GM21528 (cell line): ENCODE data around the gene PDE3A.
"Not testable (repeated sequence)": the region's sequence is repeated elsewhere in the genome, so short reads cannot be mapped to it uniquely, and the experiment has no call there.

ENCODE experiments used
- ATAC-seq: cut with Tn5 transposase; IDR thresholded peaks from one replicate; pipeline ENCODE4 v1.9.1; 2021; ENCODE audit warnings: mild to moderate bottlenecking, moderate library complexity; ENCODE audit not compliant: unreplicated experiment, low FRiP score

The PDE3A gene

DNA sequence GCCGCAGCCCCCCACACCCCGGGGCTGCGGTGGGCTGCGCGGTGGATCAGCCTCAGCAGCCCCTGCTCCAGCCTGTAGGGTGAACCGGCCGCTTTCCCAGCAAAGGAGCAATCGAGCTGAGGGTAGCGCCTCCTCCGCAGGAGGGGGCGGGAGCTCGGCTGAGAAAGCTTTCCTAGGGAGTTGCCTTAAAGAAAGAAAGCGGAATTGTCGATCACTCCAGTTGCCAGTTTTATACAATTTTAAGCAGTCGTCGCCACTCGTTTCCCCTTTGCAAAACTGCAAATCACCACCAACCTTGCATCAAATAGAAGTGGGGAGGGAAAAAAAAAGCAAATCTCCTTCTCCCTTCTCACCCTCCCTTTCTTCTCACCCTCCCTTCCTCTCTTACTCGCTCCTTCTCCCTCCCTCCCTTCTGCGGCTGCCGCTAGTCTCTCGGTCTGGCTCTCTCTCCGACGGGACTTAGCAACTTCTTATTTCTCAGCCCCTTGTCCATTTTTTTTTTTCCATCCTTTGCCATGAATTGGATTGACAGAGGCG, at the start of gene PDE3A:
PDE3A (plus strand) TSS at position 424 of the 537 bp plus-strand sequence. CDS start 748 bp downstream, outside the sequence.
- ATAC-seq, result no peak

DNA sequence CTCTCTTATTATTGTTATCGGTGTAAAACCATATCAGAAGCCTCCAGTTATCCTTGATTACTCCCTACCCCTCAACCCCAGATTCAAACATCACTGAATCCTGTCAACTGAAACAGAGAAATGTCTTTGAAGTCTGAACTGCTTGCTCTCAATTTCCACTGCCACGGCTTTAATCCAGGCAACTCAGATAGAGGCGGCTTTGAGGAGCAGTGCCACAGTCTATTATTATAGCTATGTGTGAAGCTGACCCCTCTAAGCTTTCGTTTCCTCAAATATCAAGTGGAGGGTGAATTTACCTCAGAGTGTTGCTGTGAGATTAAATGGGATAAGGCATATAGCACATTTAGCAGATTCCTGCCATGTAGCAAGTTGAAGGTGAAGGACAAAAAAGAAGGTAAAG, 49.0 kb upstream of the PDE3A start:
- ATAC-seq, result no peak

DNA sequence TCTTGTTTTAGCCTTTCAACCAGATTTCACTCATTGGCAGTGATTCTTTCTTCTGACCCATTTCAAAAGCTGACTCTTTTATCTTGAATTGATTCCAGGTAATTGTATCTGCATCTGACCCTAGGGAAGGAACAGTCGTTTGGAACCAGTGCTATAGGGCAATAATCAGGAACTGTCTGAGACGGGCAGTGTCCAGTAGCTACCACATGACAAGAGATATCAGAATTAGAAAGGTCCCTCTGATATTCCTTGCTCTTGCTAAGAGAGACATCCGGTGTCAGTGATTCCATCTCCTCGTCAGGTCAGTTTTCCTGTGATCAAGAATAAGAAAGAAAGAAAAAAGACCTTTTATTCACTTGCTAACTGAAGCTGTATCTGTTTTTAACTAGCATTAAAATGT, 47.8 kb upstream of the PDE3A start:
- no peak for ATAC-seq

DNA sequence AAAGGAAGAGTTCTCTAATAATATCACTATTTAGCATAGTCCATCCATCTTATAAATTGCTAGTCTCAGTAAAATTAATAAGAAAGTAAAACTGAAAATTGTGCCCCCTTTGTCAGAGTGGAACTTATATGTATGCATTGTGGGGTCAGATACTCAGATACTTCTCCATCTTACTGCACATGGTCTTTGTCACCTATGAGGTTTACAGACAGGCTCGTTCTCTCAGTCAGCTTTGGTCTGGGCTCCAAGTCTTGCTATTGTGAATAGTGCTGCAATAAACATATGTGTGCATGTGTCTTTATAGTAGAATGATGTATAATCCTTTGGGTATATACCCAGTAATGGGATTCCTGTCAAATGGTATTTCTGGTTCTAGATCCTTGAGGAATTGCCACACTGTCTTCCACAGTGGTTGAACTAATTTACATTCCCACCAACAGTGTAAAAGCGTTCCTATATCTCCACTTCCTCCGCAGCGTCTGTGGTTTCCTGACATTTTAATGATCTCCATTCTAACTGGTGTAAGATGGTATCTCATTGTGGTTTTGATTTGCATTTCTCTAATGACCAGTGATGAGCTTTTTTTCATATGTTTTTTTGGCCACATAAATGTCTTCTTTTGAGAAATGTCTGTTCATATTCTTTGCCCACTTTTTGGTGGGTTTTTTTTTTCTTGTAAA, 37.4 kb upstream of the PDE3A start:
- not testable (repeated sequence) for ATAC-seq

DNA sequence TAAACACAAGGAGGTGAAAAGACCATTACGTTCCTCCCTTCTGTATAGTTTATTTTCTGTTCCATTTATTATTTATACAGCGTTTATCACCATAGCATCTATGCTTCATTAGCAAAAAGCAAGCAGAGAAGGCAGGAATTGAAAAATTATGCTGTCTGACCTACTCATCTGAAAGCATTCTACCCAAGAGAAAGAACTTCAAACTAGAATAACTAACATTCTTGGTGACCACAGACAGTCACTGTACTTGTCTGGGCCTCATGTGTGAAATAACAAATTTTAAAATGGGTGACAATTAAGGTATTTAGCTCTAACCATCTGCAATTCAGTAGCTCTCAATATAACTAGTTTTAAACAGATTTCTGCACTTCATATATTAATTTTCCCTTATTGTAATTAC, 29.3 kb upstream of the PDE3A start:
- ATAC-seq, result no peak

DNA sequence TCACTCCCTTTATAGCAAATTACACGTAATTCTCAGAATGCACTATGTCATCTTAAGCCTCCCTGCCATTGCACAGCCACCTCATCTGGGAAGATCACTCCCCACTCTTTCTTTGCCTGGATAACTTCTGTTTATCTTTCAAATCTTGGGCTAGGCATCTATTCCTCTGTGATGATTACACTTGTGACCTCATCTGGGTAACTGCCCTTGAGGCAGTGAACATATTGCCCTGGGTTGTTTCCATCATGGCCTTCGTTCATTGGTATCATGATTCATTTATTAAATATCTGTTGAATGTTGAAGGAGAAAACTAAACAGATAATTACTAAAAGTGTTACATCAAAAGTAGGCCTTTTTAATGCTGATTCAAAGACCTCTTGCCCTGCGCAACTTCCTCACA, 26.2 kb upstream of the PDE3A start:
- no peak for ATAC-seq

DNA sequence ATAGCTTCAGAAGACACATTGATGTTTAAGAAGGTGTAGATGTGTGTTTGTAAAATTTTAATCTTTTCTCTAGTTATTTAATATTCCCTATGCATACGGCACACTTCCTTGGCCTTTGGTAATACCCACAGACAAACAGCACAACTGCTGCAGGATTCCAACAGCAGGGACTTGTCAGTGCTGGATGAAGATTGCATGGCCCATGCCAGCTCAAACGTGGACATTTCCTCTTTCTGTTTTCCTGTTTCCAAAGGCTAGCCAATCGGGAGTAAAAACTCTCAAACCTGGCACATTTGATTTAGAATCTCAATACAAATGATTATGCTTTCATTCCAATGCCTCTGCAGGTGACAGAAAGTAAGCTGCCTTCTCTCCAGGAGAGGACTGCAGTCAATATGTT, 22.5 kb upstream of the PDE3A start:
- ATAC-seq, result no peak

DNA sequence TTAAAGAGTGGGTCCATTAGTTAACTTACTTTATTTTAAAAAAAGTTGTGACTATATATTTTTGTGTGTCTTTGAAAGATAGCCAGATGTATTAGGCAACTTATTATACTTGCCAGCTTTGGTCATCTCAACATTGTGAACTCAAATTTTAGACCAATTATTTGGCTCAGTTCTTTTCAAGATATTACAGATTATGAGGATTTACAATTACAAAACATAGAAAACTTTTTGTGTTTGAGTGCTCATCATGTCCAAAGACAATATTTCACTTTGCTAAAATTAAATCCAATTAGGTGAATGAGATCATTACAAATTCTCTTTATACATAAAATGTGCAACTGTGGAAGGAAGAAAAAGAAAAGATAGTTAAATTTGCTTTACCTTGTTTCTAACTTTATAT, 18.3 kb upstream of the PDE3A start:
- no peak for ATAC-seq

DNA sequence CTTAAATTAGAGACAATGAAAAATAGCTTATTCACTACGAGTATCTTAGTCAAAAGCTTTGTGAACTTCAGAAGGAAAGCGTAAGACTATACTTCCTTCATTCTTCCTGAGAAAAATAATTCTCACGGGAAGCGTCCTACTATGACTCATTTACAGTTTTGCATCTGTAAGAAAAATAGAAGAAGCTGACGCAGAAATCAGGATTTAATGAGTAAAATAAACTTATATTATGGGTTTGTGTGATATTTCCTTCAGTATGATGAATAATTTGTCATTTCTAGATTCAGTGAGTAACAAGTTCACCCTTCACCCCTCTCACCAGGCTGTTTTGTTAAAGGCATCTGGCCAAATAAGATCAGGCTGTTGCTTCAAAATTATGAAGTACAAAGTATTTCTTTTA, 17.8 kb upstream of the PDE3A start:
- ATAC-seq, result no peak

DNA sequence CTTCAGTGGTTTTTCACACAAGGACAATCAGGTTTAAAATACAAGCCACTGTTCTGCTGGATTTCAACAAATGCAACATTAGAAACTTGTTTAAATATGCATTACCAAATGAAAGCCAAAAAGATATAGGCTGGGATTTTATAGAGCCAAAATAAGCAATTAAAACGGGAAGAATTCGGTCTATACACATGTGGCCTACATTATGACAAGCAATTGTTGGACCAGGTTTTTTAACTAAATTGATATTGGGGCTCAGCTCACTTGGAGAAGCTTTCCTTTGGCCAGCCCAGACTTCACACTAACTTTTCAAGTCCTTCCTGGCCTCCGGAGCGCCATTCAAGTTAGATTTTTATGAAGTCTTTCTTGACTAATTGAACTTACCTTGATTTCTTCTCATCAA, 16.9 kb upstream of the PDE3A start:
- no peak for ATAC-seq

DNA sequence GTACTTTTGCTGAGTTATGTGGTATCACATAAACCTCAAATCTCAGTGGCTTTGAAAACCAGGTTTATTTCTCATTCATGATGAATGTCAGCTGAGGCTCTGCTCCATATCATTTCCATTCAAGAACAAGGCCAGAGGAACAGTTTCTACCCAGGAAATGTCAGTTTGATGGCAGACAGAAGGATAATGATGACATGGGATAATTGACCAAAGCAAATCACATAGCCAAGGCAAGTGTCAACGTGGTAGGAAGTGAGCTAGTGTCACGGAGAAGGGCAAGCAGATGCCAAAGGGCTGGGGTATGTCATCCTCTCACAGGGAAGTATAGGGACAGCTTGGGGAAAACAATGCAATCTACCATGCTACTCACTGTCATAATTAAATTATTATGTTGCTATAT, 12.3 kb upstream of the PDE3A start:
- ATAC-seq, result no peak

DNA sequence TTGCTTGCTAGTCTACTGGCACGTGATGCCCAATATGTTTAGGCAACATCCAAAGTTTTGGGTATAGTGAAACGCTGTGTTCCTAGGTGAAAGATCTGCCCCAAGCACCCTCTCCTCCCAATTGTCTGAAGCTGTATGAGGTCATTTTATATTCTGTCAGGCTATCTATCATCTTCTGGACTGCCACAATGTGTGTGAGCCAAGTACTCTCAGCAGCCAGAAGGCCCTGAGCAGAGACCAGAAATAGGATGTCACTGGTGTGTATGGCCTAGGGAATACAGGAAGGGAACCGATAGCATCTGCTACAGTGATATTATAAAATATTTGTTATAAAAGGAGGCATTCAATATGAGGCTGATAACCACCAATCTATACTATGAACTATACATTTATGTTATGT, 7.9 kb upstream of the PDE3A start:
- ATAC-seq, result no peak

DNA sequence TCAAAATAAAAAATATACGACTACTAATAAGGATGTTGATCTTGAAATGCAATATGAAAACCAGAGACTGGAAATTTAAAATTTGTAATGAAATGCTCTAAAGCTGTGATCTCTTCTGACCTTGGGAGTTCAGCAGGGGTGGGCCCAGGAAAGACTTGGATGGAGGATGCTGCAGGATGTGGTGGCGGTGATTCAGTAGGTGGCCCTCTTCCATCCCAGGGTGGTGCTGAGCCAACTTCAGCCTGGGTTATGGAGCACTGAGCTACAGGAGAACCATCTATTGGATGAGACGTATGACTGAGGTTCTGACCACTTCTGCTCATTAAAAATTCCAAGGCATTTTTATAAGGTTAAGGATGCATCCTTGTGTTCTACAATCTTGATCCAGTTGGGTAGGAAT, 6.9 kb upstream of the PDE3A start:
- no peak for ATAC-seq

DNA sequence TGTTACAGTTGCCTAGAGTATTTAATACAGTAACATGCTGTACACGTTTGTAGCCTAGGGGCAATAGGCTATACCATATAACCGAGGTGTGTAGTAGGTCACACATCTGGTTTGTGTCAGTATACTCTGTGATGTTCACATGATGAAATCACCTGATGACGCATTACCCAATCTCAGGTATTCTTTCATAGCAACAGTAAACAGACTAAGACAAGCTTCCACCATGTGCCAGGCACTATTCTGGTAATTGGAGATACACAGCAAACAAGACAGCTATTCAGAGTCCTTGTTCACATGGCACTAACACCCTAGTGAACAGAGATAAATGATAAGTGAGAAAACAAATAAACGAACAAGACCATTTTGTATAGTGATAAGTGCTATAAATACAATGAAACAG, 3.8 kb upstream of the PDE3A start:
- no peak for ATAC-seq

DNA sequence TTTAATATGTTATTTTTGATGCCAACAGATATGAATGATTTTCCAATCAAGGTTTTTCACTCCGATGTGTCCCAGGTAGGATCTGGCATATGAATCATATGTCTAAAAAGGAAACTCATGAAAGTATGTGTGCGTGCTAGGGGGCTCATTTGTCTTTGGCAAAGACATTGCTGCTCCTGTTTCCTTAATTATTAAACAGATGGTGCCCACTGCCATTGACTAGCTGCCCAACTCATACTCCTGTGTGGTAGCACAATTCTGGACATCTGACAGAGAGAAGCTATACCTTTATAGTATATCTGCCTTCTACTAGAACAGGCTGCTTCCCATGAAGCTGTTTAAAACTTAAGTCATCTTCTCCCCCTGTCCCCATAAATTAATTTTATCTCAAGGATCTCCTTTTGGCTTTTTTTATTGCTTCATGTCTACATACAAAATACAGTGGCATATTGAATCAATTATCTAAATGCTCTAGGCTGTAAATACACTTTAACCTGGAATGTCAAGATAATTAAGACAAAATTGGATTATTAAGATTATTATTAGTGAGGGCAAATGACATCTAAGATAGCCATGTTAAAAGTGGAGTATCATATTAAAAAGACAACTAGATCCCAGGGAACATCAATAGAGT, 1.4 kb upstream of the PDE3A start:
- no peak for ATAC-seq

DNA sequence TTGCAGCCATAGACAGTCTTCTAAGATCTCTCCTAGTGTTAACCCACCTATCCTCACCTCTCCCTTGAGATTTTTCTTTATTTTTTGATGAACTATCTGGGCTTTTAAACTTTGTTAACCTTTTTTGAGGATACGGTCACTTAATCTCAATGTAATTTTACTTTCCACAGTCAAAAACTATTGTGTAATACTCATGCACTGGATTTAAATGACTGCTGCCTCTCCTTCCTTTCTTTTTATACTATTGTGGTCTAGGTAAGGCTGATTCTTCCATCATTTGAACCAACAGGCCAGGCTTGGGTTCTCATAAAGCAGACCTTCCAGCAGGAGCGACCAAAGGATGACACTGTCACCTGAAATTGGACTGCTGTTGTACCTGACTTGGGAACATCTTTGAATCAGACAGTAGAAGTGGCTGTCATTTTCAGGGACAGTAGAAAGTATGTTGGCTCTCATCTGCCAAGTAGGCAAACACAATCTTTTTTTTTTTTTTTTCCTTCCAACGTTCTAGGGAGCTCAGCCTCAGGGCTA, 689 bp upstream of the PDE3A start:
- no peak for ATAC-seq

DNA sequence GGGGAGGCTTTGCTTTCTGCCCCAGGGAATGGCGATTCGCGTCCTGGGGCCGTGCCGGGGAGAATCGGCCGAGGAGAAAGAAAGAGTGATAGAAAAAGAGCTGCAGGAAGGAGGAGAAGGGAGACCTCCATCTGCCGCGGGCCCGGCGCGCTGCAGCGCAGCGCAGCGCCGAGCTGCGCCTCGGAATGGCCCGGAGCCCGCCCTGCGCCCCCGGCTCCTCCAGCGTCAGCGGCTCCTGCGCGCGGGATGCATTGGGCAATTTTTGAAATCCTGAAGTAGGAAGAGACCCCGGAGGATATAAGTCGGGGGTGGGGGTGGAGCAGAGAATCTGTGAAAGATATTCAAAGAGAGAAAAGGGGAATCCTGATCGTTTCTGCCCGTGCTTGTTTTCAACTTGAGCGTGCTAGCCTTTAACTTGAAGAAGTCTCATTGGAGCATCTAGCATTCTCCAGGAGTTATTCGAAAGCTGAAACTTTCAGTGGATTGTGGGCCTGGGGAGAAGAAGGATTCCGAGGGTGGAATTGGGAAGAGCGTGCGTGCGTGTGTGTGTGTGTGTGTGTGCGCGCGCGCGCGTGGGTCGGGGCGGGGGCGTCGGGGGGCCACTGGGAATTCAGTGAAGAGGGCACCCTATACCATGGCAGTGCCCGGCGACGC, 441 bp downstream of the PDE3A start:
- no peak for ATAC-seq

DNA sequence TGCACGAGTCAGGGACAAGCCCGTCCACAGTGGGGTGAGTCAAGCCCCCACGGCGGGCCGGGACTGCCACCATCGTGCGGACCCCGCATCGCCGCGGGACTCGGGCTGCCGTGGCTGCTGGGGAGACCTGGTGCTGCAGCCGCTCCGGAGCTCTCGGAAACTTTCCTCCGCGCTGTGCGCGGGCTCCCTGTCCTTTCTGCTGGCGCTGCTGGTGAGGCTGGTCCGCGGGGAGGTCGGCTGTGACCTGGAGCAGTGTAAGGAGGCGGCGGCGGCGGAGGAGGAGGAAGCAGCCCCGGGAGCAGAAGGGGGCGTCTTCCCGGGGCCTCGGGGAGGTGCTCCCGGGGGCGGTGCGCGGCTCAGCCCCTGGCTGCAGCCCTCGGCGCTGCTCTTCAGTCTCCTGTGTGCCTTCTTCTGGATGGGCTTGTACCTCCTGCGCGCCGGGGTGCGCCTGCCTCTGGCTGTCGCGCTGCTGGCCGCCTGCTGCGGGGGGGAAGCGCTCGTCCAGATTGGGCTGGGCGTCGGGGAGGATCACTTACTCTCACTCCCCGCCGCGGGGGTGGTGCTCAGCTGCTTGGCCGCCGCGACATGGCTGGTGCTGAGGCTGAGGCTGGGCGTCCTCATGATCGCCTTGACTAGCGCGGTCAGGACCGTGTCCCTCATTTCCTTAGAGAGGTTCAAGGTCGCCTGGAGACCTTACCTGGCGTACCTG, 1.1 kb downstream of the PDE3A start:
- no peak for ATAC-seq

DNA sequence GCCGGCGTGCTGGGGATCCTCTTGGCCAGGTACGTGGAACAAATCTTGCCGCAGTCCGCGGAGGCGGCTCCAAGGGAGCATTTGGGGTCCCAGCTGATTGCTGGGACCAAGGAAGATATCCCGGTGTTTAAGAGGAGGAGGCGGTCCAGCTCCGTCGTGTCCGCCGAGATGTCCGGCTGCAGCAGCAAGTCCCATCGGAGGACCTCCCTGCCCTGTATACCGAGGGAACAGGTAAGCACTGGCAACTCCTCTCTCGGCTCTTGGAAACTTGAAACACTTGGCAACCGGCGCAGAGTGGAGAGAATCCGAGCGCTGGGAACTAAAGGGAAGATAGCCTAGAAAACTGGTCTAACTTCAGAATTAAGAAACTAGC, 1.7 kb downstream of the PDE3A start:
- no peak for ATAC-seq

DNA sequence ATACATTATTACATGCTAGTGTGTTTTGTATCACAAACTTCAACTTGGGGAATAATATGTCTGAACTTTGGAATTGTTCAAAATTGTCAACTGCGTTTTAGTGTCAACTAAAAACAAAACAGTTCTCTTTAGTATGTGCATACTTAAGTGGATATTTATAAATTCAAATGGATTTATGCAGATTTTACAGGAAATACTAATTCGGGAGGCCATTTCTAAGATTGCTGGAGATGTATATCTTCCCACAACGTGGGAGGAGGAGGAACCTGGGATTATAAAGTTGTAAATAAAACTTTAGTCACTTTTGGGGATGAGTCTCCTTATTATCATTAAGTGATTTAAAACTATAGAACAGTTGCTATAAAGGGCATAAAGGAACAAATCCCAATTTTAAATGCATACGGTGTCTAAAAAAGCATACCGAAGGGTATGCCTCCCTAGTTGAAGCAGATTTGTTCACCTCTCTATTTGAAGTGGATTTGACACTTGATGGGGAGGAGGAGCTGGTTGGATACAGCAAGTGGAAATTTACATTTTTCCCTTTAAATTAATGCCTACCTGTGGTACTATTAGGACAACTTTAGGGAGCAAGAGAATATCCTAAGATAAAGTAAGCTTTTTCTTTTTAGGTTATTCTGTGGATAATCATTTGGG, 2.7 kb downstream of the PDE3A start:
- no peak for ATAC-seq
